Prostate gland (tissue), 2 donors: ENCODE measurements around the gene LDLR. TPM values are rescaled to one million over a fixed set of nuclear protein-coding genes. Genes with fewer than 3 reads are reported as not detected.
"Not testable (repeated sequence)": the region's sequence is repeated elsewhere in the genome, so short reads cannot be mapped to it uniquely, and the experiment has no call there.

ENCODE experiments used
- DNase-seq: peaks from one replicate; pipeline ENCODE4 v3.0.0-alpha.2; 2019; ENCODE audit warnings: low spot score
- H3K27ac ChIP-seq, 2 donors: fragments of 200-600 bp; sonication (generic); 2 replicates each; pipeline ENCODE4 v1.5.1; 2017 to 2019
- H3K27me3 ChIP-seq: fragments of 200-600 bp; sonication (generic); replicated peaks from 2 replicates; pipeline ENCODE4 v1.5.1; 2019; ENCODE audit not compliant: insufficient read depth
- H3K36me3 ChIP-seq, 2 donors: fragments of 200-600 bp; sonication (generic); 1 replicate in 1 of 2; 2 replicates in 1 of 2; pipeline versions ENCODE4 v1.5.1 to v1.8.1; 2017 to 2019
- H3K4me1 ChIP-seq: fragments of 200-600 bp; sonication (generic); replicated peaks from 2 replicates; pipeline ENCODE4 v1.5.1; 2019
- H3K4me3 ChIP-seq, 2 donors: fragments of 200-600 bp; sonication (generic); 2 replicates each; pipeline ENCODE4 v1.5.1; 2017 to 2019
- H3K9me3 ChIP-seq: fragments of 200-600 bp; sonication (generic); 2 replicates; pipeline ENCODE4 v1.5.1; 2017
- CTCF ChIP-seq, 4 experiments: fragments of 200-600 bp in 2 of 4; fragments of 450-650 bp in 2 of 4; sonication (generic) in 2 of 4; IDR thresholded peaks; 1 replicate in 3 of 4; 2 replicates in 1 of 4; pipeline ENCODE4 v1.5.1; 2016 to 2019; ENCODE audit warnings: antibody characterized with exemption in 4 of 4, mild to moderate bottlenecking in 2 of 4, moderate library complexity in 2 of 4
- POLR2A ChIP-seq: fragments of 450-650 bp; IDR thresholded peaks from one replicate; pipeline ENCODE4 v1.6.1; 2016; ENCODE audit warnings: antibody characterized with exemption, mild to moderate bottlenecking
- POLR2AphosphoS5 ChIP-seq: sonication (generic); formaldehyde crosslinking; IDR thresholded peaks from one replicate; pipeline ENCODE4 v1.6.1; 2017; ENCODE audit warnings: antibody characterized with exemption
- WGBS: methylation state at CpG from one replicate; pipeline ENCODE4 v1.1.5; 2018; 5-methylcytosine and 5-hydroxymethylcytosine counted together
- intact Hi-C: fragments of 100-400 bp; cut with DNase I; formaldehyde crosslinking; loops from one replicate; pipeline ENCODE4 v1.14.2; 2022
- total RNA-seq, 2 donors: library from RNA; depleted of rRNA; stranded (reverse); fragments of >200 nt; gene quantifications; one replicate each; pipeline ENCODE4 v1.1.0, GENCODE V29; 2016

Gene LDLR
- total RNA-seq, 2 donors from 2014 or later = 17.4 to 41.5 TPM

- no peak overlapping the region for H3K4me3 ChIP-seq
- H3K4me1 ChIP-seq = peaks cover 4% of the 10 kb centered on the region
- DNase-seq = no peak
- TF ChIP-seq POLR2AphosphoS5 = no peak
- TF ChIP-seq POLR2A = no peak
- intact Hi-C loops = no loop called here
- H3K36me3 ChIP-seq = no peaks in the 10 kb centered on the region
- H3K27ac ChIP-seq = peak overlapping the region; percentile 98 to 99
- 79% methylated on average over 4 of the region's 4 CpGs for WGBS
- no peaks in the 10 kb centered on the region for H3K9me3 ChIP-seq
- no peaks in the 10 kb centered on the region for H3K27me3 ChIP-seq
These were observed 1.3 kb upstream of the LDLR start for GRCh38 chr19:11087870-11088505.

- TF ChIP-seq CTCF (IDR thresholded peaks at IDR 0.05) = no peak
- no peak for TF ChIP-seq POLR2A
- TF ChIP-seq POLR2AphosphoS5 = no peak
- intact Hi-C loops = no loop called here
- Histone ChIP-seq H3K27me3 (no peaks in the 10 kb centered on the region), H3K4me3 (peak overlapping the region; percentile 64 to 77), H3K9me3 (no peaks in the 10 kb centered on the region), H3K4me1 (peaks cover 4% of the 10 kb centered on the region), H3K36me3 (no peaks in the 10 kb centered on the region), H3K27ac (peak overlapping the region; percentile 98 to 99)
- no peak for DNase-seq
- 17% methylated on average over 11 of the region's 11 CpGs for WGBS
These were observed 583 bp upstream of the LDLR start for GRCh38 chr19:11088506-11089253.

- peak overlapping the region; percentile 98 to 99 for H3K27ac ChIP-seq
- not testable (repeated sequence) for H3K36me3 ChIP-seq, H3K9me3 ChIP-seq, H3K27me3 ChIP-seq, DNase-seq, H3K4me1 ChIP-seq
- intact Hi-C loops = loop anchor here (10.0 kb wide), 1 partner anchor 55 kb away; no protein-coding TSS in a partner anchor
- H3K4me3 ChIP-seq = peak overlapping the region; percentile 64 to 77
- 0% methylated on average over 15 of the region's 15 CpGs for WGBS
These were observed 676 bp downstream of the LDLR start for GRCh38 chr19:11090014-11090263.

- H3K36me3 ChIP-seq = no peaks in the 10 kb centered on the region
- H3K27ac ChIP-seq = peak overlapping the region; percentile 98 to 99
- peak in 2 of 4 experiments; percentile 2 to 23 for TF ChIP-seq CTCF (IDR thresholded peaks at IDR 0.05)
- peak; percentile 97 for TF ChIP-seq POLR2A
- peak; percentile 95 for TF ChIP-seq POLR2AphosphoS5
- DNase-seq = peak; percentile 99
- H3K9me3 ChIP-seq = no peaks in the 10 kb centered on the region
- under 1% methylated on average over 59 of the region's 64 CpGs for WGBS
- peaks cover 7% of the 10 kb centered on the region for H3K4me1 ChIP-seq
- H3K27me3 ChIP-seq = no peaks in the 10 kb centered on the region
- peak overlapping the region; percentile 64 to 77 for H3K4me3 ChIP-seq
- intact Hi-C loops = loop anchor here (10.0 kb wide), 1 partner anchor 56 kb away; no protein-coding TSS in a partner anchor
These were observed 1.2 kb downstream of the LDLR start for GRCh38 chr19:11090264-11090996.

GRCh38 chr19:11090997-11091702 lies 1.9 kb downstream of the LDLR start:
- Histone ChIP-seq H3K4me3 (peak overlapping the region; percentile 64 to 77), H3K9me3 (no peaks in the 10 kb centered on the region), H3K4me1 (peaks cover 7% of the 10 kb centered on the region), H3K27me3 (no peaks in the 10 kb centered on the region), H3K27ac (peak overlapping the region; percentile 98 to 99), H3K36me3 (no peaks in the 10 kb centered on the region)
- 25% methylated on average over 11 of the region's 11 CpGs for WGBS
- intact Hi-C loops = loop anchor here (10.0 kb wide), 1 partner anchor 56 kb away; no protein-coding TSS in a partner anchor
- no peak for TF ChIP-seq POLR2A
- TF ChIP-seq POLR2AphosphoS5 = no peak
- no peak for TF ChIP-seq CTCF (IDR thresholded peaks at IDR 0.05)
- DNase-seq = no peak
